HCT116 (cell line): ENCODE data around the gene ARHGAP42. TPM values are rescaled to one million over a fixed set of nuclear protein-coding genes. Genes with fewer than 3 reads are reported as not detected.

Experiments
- ATAC-seq: fragments of 200-7000 bp; cut with Tn5 transposase; 2 replicates; pipeline ENCODE4 v1.9.1; 2020; ENCODE audit warnings: mild to moderate bottlenecking, moderate library complexity
- BruUV-seq: library from RNA; stranded (reverse); fragments of 400-500 nt; replicated peaks from 2 replicates; lab custom pipeline; 2021; lab: Mats Ljungman, UMichigan
- CTCF ChIA-PET: fragments of 300-600 bp; sonication (Branson Sonifier 250); formaldehyde crosslinking; loops from one replicate; lab custom pipeline; 2021; ENCODE audit warnings: antibody characterized with exemption; lab: Charles Lee
- POLR2A ChIA-PET: fragments of 300-600, 350-600 bp; sonication (Branson Sonifier 250); formaldehyde crosslinking; loops from one replicate; lab custom pipeline; 2021; ENCODE audit warnings: antibody characterized with exemption; lab: Charles Lee
- RAD21 ChIA-PET, 2 experiments: fragments of 300-600 bp; sonication (Branson Sonifier 250); formaldehyde crosslinking; loops; one replicate each; lab custom pipeline; 2023; ENCODE audit warnings: low total read pairs in 2 of 2; ENCODE audit not compliant: uncharacterized antibody in 2 of 2, unreplicated experiment in 2 of 2, low non-redundant PET in 1 of 2; lab: Charles Lee
- DNase-seq: peaks from one replicate; pipeline ENCODE4 v3.0.0-alpha.2; 2010; ENCODE audit warnings: low read depth, low spot score
- H2AFZ ChIP-seq: fragments of 200-600 bp; shearing (Covaris generic), sonication (generic); 2 replicates; pipeline ENCODE4 v1.6.1; 2017; ENCODE audit warnings: low read depth, mixed run types, mixed read lengths, antibody characterized with exemption, low read length; ENCODE audit not compliant: poor library complexity, severe bottlenecking
- H3K27ac ChIP-seq: 2 replicates; pipeline ENCODE4 v1.5.1; 2012; ENCODE audit warnings: low read depth, low read length
- H3K27me3 ChIP-seq: fragments of 200-600 bp; sonication (generic); 2 replicates; pipeline ENCODE4 v1.6.1; 2016; ENCODE audit warnings: mixed run types, low read length, mixed read lengths; ENCODE audit not compliant: insufficient read depth
- H3K36me3 ChIP-seq, 2 experiments: fragments of 200-500 bp in 1 of 2; fragments of 200-600 bp in 1 of 2; sonication (Bioruptor generic) in 1 of 2; sonication (generic) in 1 of 2; 2 replicates each; pipeline versions ENCODE4 v1.5.1 to v1.6.1; 2014 to 2016; ENCODE audit warnings: low read length in 2 of 2, inconsistent platforms in 1 of 2, mixed read lengths in 1 of 2, mixed run types in 1 of 2; ENCODE audit not compliant: insufficient read depth in 2 of 2, control insufficient read depth in 1 of 2
- H3K4me1 ChIP-seq, 2 experiments: fragments of 200-600 bp in 1 of 2; sonication (generic) in 1 of 2; 2 replicates each; pipeline versions ENCODE4 v1.5.1 to v1.6.1; 2012 to 2017; ENCODE audit warnings: low read length in 2 of 2, inconsistent platforms in 1 of 2, mild to moderate bottlenecking in 1 of 2, mixed read lengths in 1 of 2, mixed run types in 1 of 2, moderate library complexity in 1 of 2; ENCODE audit not compliant: insufficient read depth in 2 of 2, control insufficient read depth in 1 of 2
- H3K4me2 ChIP-seq: fragments of 200-600 bp; sonication (generic); 2 replicates; pipeline ENCODE4 v1.6.1; 2017; ENCODE audit warnings: mixed run types, low read length, mixed read lengths
- H3K4me3 ChIP-seq, 2 experiments: fragments of 200-600 bp in 1 of 2; sonication (generic) in 1 of 2; replicated peaks in 1 of 2; 2 replicates each; pipeline ENCODE4 v1.5.1; 2011 to 2016; ENCODE audit warnings: low read length in 2 of 2, control low read depth in 1 of 2, low read depth in 1 of 2, mild to moderate bottlenecking in 1 of 2, mixed read lengths in 1 of 2, mixed run types in 1 of 2
- H3K79me2 ChIP-seq: fragments of 200-600 bp; sonication (generic); 2 replicates; pipeline ENCODE4 v1.6.1; 2017; ENCODE audit warnings: mild to moderate bottlenecking, mixed run types, low read length, moderate library complexity, mixed read lengths; ENCODE audit not compliant: insufficient read depth
- H3K9ac ChIP-seq: fragments of 200-600 bp; sonication (generic); 2 replicates; pipeline ENCODE4 v1.6.1; 2016; ENCODE audit warnings: low read length, mixed read lengths
- H3K9me2 ChIP-seq: fragments of 200-600 bp; sonication (generic), shearing (Covaris generic); 2 replicates; pipeline ENCODE4 v1.6.1; 2017; ENCODE audit warnings: mixed run types, mild to moderate bottlenecking, moderate library complexity; ENCODE audit not compliant: insufficient read depth
- H3K9me3 ChIP-seq, 2 experiments: fragments of 200-500 bp in 1 of 2; fragments of 200-600 bp in 1 of 2; sonication (Bioruptor generic) in 1 of 2; sonication (generic) in 1 of 2; 2 replicates each; pipeline ENCODE4 v1.6.1; 2014 to 2017; ENCODE audit warnings: low read length in 2 of 2, mixed read lengths in 2 of 2, inconsistent platforms in 1 of 2, low read depth in 1 of 2, mild to moderate bottlenecking in 1 of 2, mixed run types in 1 of 2, moderate library complexity in 1 of 2; ENCODE audit not compliant: control insufficient read depth in 1 of 2, insufficient read depth in 1 of 2
- H4K20me1 ChIP-seq: fragments of 200-600 bp; sonication (generic), shearing (Covaris generic); 2 replicates; pipeline ENCODE4 v1.6.1; 2017; ENCODE audit warnings: mixed run types, mild to moderate bottlenecking, moderate library complexity; ENCODE audit not compliant: insufficient read depth
- CBX3 ChIP-seq: IDR thresholded peaks from 2 replicates; pipeline ENCODE4 v1.6.1; 2012; ENCODE audit warnings: low read depth
- EGR1 ChIP-seq: IDR thresholded peaks from 2 replicates; pipeline ENCODE4 v1.6.1; 2012; ENCODE audit warnings: low read depth
- EZH2 ChIP-seq: fragments of 200-600 bp; sonication (generic); IDR thresholded peaks from 2 replicates; pipeline ENCODE4 v1.6.1; 2017; ENCODE audit warnings: antibody characterized with exemption, mixed run types
- FOSL1 ChIP-seq: IDR thresholded peaks from 2 replicates; pipeline ENCODE4 v1.6.1; 2012; ENCODE audit warnings: low read depth
- JUND ChIP-seq: IDR thresholded peaks from 2 replicates; pipeline ENCODE4 v1.6.1; 2012
- MAX ChIP-seq: IDR thresholded peaks from 2 replicates; pipeline ENCODE4 v1.6.1; 2012
- POLR2A ChIP-seq: IDR thresholded peaks from 2 replicates; pipeline ENCODE4 v1.7.0; 2011; ENCODE audit warnings: borderline replicate concordance; ENCODE audit not compliant: insufficient read depth, insufficient read length; ENCODE audit errors: extremely low read depth
- SIN3A ChIP-seq: IDR thresholded peaks from 2 replicates; pipeline ENCODE4 v1.6.1; 2012; ENCODE audit warnings: low read depth
- SRF ChIP-seq: IDR thresholded peaks from 2 replicates; pipeline ENCODE4 v1.6.1; 2012; ENCODE audit warnings: low read depth
- TCF7L2 ChIP-seq: IDR thresholded peaks from 2 replicates; pipeline ENCODE4 v1.7.0; 2011; ENCODE audit warnings: borderline replicate concordance, inconsistent platforms; ENCODE audit not compliant: insufficient read depth, insufficient read length; ENCODE audit errors: extremely low read depth
- YY1 ChIP-seq: IDR thresholded peaks from 2 replicates; pipeline ENCODE4 v1.6.1; 2011; ENCODE audit warnings: low read length, low read depth, moderate library complexity, mild to moderate bottlenecking; ENCODE audit not compliant: insufficient replicate concordance; ENCODE audit errors: extremely low read depth
- ZNF274 ChIP-seq: fragments of 200-500 bp; sonication (Bioruptor generic); IDR thresholded peaks from 2 replicates; pipeline ENCODE4 v1.6.1; 2014; ENCODE audit warnings: mild to moderate bottlenecking, low read depth, low read length, inconsistent platforms
- intact Hi-C: fragments of 100-400 bp; cut with micrococcal nuclease; formaldehyde crosslinking; loops from 2 replicates; pipeline ENCODE4 v1.10.0; 2022
- total RNA-seq: library from RNA; stranded (reverse); gene quantifications from one replicate; pipeline ENCODE4 v1.2.1, GENCODE V29; 2021; ENCODE audit not compliant: unreplicated experiment
- TF ChIP-seq, protein P1 (sequence below), 3 experiments: fragments of 200-600 bp in 1 of 3; sonication (generic) in 1 of 3; IDR thresholded peaks in 2 of 3; conservative IDR thresholded peaks in 1 of 3; 2 replicates each; pipeline ENCODE4 v1.5.1; 2012 to 2017; ENCODE audit warnings: low read depth in 2 of 3, low read length in 2 of 3, antibody characterized with exemption in 1 of 3, borderline replicate concordance in 1 of 3, control low read depth in 1 of 3, mild to moderate bottlenecking in 1 of 3, mixed read lengths in 1 of 3, mixed run types in 1 of 3, moderate library complexity in 1 of 3; ENCODE audit not compliant: insufficient read depth in 1 of 3
- TF ChIP-seq, protein P2 (sequence below): IDR thresholded peaks from 2 replicates; pipeline ENCODE4 v1.6.1; 2011; ENCODE audit warnings: mild to moderate bottlenecking, low read length, moderate library complexity; ENCODE audit not compliant: insufficient replicate concordance; ENCODE audit errors: extremely low read depth

ARHGAP42 gene
- total RNA-seq, 1 experiment from 2014 or later, result 12.3 TPM

GRCh38 chr11:100957499-100957898, 270.4 kb downstream of the ARHGAP42 start:
- RAD21 ChIA-PET, result no interaction called here
- Histone ChIP-seq H3K9me2 (no peaks in the 10 kb centered on the region), H3K9ac (no peak overlapping the region), H3K27ac (no peak overlapping the region), H3K4me3 (no peak overlapping the region), H3K4me1 (no peaks in the 10 kb centered on the region), H3K36me3 (no peaks in the 10 kb centered on the region), H3K9me3 (no peaks in the 10 kb centered on the region), H3K4me2 (no peak overlapping the region), H4K20me1 (no peaks in the 10 kb centered on the region), H2AFZ (no peak overlapping the region), H3K79me2 (no peaks in the 10 kb centered on the region), H3K27me3 (no peaks in the 10 kb centered on the region)
- no peak for TF ChIP-seq FOSL1
- TF ChIP-seq MAX, result no peak
- no peak for TF ChIP-seq EGR1
- no peak for TF ChIP-seq JUND
- TF ChIP-seq POLR2A, result no peak
- no peak for TF ChIP-seq CBX3
- no peak for TF ChIP-seq SIN3A
- TF ChIP-seq, protein P1, sequence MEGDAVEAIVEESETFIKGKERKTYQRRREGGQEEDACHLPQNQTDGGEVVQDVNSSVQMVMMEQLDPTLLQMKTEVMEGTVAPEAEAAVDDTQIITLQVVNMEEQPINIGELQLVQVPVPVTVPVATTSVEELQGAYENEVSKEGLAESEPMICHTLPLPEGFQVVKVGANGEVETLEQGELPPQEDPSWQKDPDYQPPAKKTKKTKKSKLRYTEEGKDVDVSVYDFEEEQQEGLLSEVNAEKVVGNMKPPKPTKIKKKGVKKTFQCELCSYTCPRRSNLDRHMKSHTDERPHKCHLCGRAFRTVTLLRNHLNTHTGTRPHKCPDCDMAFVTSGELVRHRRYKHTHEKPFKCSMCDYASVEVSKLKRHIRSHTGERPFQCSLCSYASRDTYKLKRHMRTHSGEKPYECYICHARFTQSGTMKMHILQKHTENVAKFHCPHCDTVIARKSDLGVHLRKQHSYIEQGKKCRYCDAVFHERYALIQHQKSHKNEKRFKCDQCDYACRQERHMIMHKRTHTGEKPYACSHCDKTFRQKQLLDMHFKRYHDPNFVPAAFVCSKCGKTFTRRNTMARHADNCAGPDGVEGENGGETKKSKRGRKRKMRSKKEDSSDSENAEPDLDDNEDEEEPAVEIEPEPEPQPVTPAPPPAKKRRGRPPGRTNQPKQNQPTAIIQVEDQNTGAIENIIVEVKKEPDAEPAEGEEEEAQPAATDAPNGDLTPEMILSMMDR (IDR thresholded peaks at IDR 0.05 in 2 of 3, conservative IDR thresholded peaks at IDR 0.05 in 1 of 3; ENCODE audit: borderline replicate concordance in 1 of 3, insufficient read depth in 1 of 3, low read depth in 2 of 3, low read length in 2 of 3), result no peak
- TF ChIP-seq SRF, result no peak
- TF ChIP-seq EZH2, result no peak
- no peak for TF ChIP-seq YY1
- TF ChIP-seq TCF7L2, result no peak
- TF ChIP-seq ZNF274, result no peak
- TF ChIP-seq, protein P2, sequence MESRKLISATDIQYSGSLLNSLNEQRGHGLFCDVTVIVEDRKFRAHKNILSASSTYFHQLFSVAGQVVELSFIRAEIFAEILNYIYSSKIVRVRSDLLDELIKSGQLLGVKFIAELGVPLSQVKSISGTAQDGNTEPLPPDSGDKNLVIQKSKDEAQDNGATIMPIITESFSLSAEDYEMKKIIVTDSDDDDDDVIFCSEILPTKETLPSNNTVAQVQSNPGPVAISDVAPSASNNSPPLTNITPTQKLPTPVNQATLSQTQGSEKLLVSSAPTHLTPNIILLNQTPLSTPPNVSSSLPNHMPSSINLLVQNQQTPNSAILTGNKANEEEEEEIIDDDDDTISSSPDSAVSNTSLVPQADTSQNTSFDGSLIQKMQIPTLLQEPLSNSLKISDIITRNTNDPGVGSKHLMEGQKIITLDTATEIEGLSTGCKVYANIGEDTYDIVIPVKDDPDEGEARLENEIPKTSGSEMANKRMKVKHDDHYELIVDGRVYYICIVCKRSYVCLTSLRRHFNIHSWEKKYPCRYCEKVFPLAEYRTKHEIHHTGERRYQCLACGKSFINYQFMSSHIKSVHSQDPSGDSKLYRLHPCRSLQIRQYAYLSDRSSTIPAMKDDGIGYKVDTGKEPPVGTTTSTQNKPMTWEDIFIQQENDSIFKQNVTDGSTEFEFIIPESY, result no peak
- POLR2A ChIA-PET, result no interaction called here
- no TSS peak for BruUV-seq
- intact Hi-C loops, result no loop called here
- CTCF ChIA-PET, result interaction anchor here (0.5 kb wide), 1 partner anchor 348 kb away, joined by 3 read pairs; no protein-coding TSS in a partner anchor
- DNase-seq (no peak), ATAC-seq (no peak)
